Measurements from ENCODE around the gene HHATL. TPM values are rescaled to one million over a fixed set of nuclear protein-coding genes. Genes with fewer than 3 reads are reported as not detected.

Gene HHATL
- polyA plus RNA-seq, 3 donors = not detected

GRCh38 chr3:42668793-42669217 lies 33.8 kb downstream of the HHATL start:
- TF ChIP-seq CTCF (IDR thresholded peaks at IDR 0.05) = no peak
- WGBS (ENCODE audit: insufficient coverage) = no CpG with 5 or more reads among the region's 4 CpGs

GRCh38 chr3:42668413-42668760 lies 34.2 kb downstream of the HHATL start:
- Mint-ChIP-seq H3K9me3 (peaks cover 2 to 13% (median 8%) of the 10 kb centered on the region in 7 donors), H3K27ac (no peak overlapping the region), H3K4me3 (no peak overlapping the region), H3K36me3 (peaks cover 6 to 9% of the 10 kb centered on the region in 2 donors), H3K27me3 (ENCODE audit: low read depth in 3 of 3) (peaks cover 1 to 12% (median 4%) of the 10 kb centered on the region in 3 donors), H3K4me1 (peaks cover 15% of the 10 kb centered on the region)
- no peaks in the 10 kb centered on the region for H3K79me2 ChIP-seq (ENCODE audit: insufficient read depth, low read length)
- intact Hi-C loops (cut with micrococcal nuclease) = no loop called here
- no peak overlapping the region for H3K9ac ChIP-seq (ENCODE audit: insufficient read depth, low read length, poor library complexity, severe bottlenecking)
- no CpG with 5 or more reads among the region's 2 CpGs for WGBS (ENCODE audit: insufficient coverage)
- DNase-seq = no peak
- no peak overlapping the region for H2AFZ ChIP-seq (ENCODE audit: insufficient read depth, low read depth, low read length, poor library complexity, severe bottlenecking)
- H3K4me2 ChIP-seq (replicated peaks; ENCODE audit: extremely low read depth, low read length, poor library complexity, severe bottlenecking) = no peak overlapping the region
- peaks cover 0 to 10% of the 10 kb centered on the region in 2 donors for H3K9me3 ChIP-seq (replicated peaks in 1 of 2; ENCODE audit: control insufficient read depth in 1 of 2, insufficient read depth in 1 of 2, low read length in 2 of 2)
- no peak overlapping the region for H3K27ac ChIP-seq (ENCODE audit: low read depth in 1 of 2, low read length in 2 of 2)
- H3K4me3 ChIP-seq (replicated peaks in 1 of 3; ENCODE audit: low read depth in 2 of 3, low read length in 3 of 3) = no peak overlapping the region
- TF ChIP-seq CTCF (IDR thresholded peaks at IDR 0.05) = no peak
- no peaks in the 10 kb centered on the region for H3K36me3 ChIP-seq (replicated peaks in 1 of 2; ENCODE audit: control insufficient read depth in 1 of 2, insufficient read depth in 2 of 2, low read length in 2 of 2)
- peaks cover 0 to 4% of the 10 kb centered on the region in 2 donors for H3K4me1 ChIP-seq (ENCODE audit: control insufficient read depth in 1 of 2, insufficient read depth in 2 of 2, low read length in 2 of 2)
- no peaks in the 10 kb centered on the region for H3K27me3 ChIP-seq (ENCODE audit: control insufficient read depth in 2 of 2, insufficient read depth in 2 of 2, low read length in 2 of 2)
- no peaks in the 10 kb centered on the region for H4K20me1 ChIP-seq (ENCODE audit: insufficient read depth, low read length)

More at GRCh38 chr3:42668793-42669217, 33.8 kb downstream of the HHATL start:
- no peak overlapping the region for H3K27ac ChIP-seq (ENCODE audit: low read depth in 1 of 2, low read length in 2 of 2)
- peaks cover 2 to 13% (median 8%) of the 10 kb centered on the region in 7 donors for H3K9me3 Mint-ChIP-seq
- intact Hi-C loops (cut with micrococcal nuclease) = no loop called here
- peaks cover 12% of the 10 kb centered on the region for H3K4me1 Mint-ChIP-seq
- H3K4me1 ChIP-seq (ENCODE audit: control insufficient read depth in 1 of 2, insufficient read depth in 2 of 2, low read length in 2 of 2) = peaks cover 0 to 2% of the 10 kb centered on the region in 2 donors
- H2AFZ ChIP-seq (ENCODE audit: insufficient read depth, low read depth, low read length, poor library complexity, severe bottlenecking) = no peak overlapping the region
- H3K27me3 ChIP-seq (ENCODE audit: control insufficient read depth in 2 of 2, insufficient read depth in 2 of 2, low read length in 2 of 2) = no peaks in the 10 kb centered on the region
- H3K36me3 Mint-ChIP-seq = peaks cover 3 to 5% of the 10 kb centered on the region in 2 donors
- no peaks in the 10 kb centered on the region for H3K79me2 ChIP-seq (ENCODE audit: insufficient read depth, low read length)
- H4K20me1 ChIP-seq (ENCODE audit: insufficient read depth, low read length) = no peaks in the 10 kb centered on the region
- H3K36me3 ChIP-seq (replicated peaks in 1 of 2; ENCODE audit: control insufficient read depth in 1 of 2, insufficient read depth in 2 of 2, low read length in 2 of 2) = no peaks in the 10 kb centered on the region
- H3K4me3 ChIP-seq (replicated peaks in 1 of 3; ENCODE audit: low read depth in 2 of 3, low read length in 3 of 3) = no peak overlapping the region
- no peak overlapping the region for H3K4me3 Mint-ChIP-seq
- no peak overlapping the region for H3K4me2 ChIP-seq (replicated peaks; ENCODE audit: extremely low read depth, low read length, poor library complexity, severe bottlenecking)
- peak overlapping the region in 1 of 7 donors; percentile 9 for H3K27ac Mint-ChIP-seq
- H3K9ac ChIP-seq (ENCODE audit: insufficient read depth, low read length, poor library complexity, severe bottlenecking) = no peak overlapping the region
- peaks cover 1 to 13% (median 4%) of the 10 kb centered on the region in 3 donors for H3K27me3 Mint-ChIP-seq (ENCODE audit: low read depth in 3 of 3)
- DNase-seq = no peak
- H3K9me3 ChIP-seq (replicated peaks in 1 of 2; ENCODE audit: control insufficient read depth in 1 of 2, insufficient read depth in 1 of 2, low read length in 2 of 2) = peaks cover 0 to 10% of the 10 kb centered on the region in 2 donors

Measured in CD14-positive monocyte (primary cell).